Neuronal stem cell (in vitro differentiated cells): ENCODE results near the gene FSHR.

Source experiments
- DNase-seq: peaks from one replicate; pipeline ENCODE4 v3.0.0-alpha.2; 2013; ENCODE audit warnings: low spot score
- H2AFZ ChIP-seq: one replicate; pipeline ENCODE4 v1.6.1; 2013; ENCODE audit warnings: mild to moderate bottlenecking, low read length, inconsistent platforms
- H2AK5ac ChIP-seq: 2 replicates; pipeline ENCODE4 v1.6.1; 2013; ENCODE audit warnings: low read depth, mild to moderate bottlenecking, inconsistent platforms, low read length, moderate library complexity, mixed read lengths
- H2BK120ac ChIP-seq: 2 replicates; pipeline ENCODE4 v1.6.1; 2013; ENCODE audit warnings: low read depth, mild to moderate bottlenecking, inconsistent platforms, low read length, moderate library complexity, mixed read lengths
- H2BK12ac ChIP-seq: one replicate; pipeline ENCODE4 v1.6.1; 2013; ENCODE audit warnings: low read length, inconsistent platforms
- H2BK15ac ChIP-seq: 2 replicates; pipeline ENCODE4 v1.6.1; 2013; ENCODE audit warnings: mild to moderate bottlenecking, low read length, inconsistent platforms, mixed read lengths
- H2BK5ac ChIP-seq: one replicate; pipeline ENCODE4 v1.6.1; 2013; ENCODE audit warnings: inconsistent platforms, mild to moderate bottlenecking, low read length, moderate library complexity
- H3K14ac ChIP-seq: one replicate; pipeline ENCODE4 v1.6.1; 2013; ENCODE audit warnings: low read length, inconsistent platforms
- H3K18ac ChIP-seq: 2 replicates; pipeline ENCODE4 v1.6.1; 2013; ENCODE audit warnings: low read length, inconsistent platforms
- H3K23ac ChIP-seq: 2 replicates; pipeline ENCODE4 v1.6.1; 2013; ENCODE audit warnings: low read depth, mild to moderate bottlenecking, mixed read lengths, low read length, inconsistent platforms; ENCODE audit not compliant: poor library complexity
- H3K27ac ChIP-seq: replicated peaks from 3 replicates; pipeline ENCODE4 v1.5.1; 2013; ENCODE audit warnings: low read length, inconsistent platforms
- H3K27me3 ChIP-seq, 3 experiments: 2 replicates each; pipeline ENCODE4 v1.6.1; 2013; ENCODE audit warnings: low read length in 3 of 3, mild to moderate bottlenecking in 2 of 3, inconsistent platforms in 1 of 3, low read depth in 1 of 3, mixed read lengths in 1 of 3, moderate library complexity in 1 of 3; ENCODE audit not compliant: control insufficient read depth in 3 of 3, insufficient read depth in 3 of 3
- H3K36me3 ChIP-seq, 2 donors: replicated peaks in 1 of 2; 2 replicates each; pipeline ENCODE4 v1.6.1; 2013; ENCODE audit warnings: low read length in 2 of 2; ENCODE audit not compliant: control insufficient read depth in 2 of 2, insufficient read depth in 2 of 2
- H3K4ac ChIP-seq: 2 replicates; pipeline ENCODE4 v1.6.1; 2013; ENCODE audit warnings: inconsistent platforms, mild to moderate bottlenecking, low read length, moderate library complexity
- H3K4me1 ChIP-seq, 2 donors: 1 replicate in 1 of 2; 2 replicates in 1 of 2; pipeline ENCODE4 v1.6.1; 2013; ENCODE audit warnings: low read length in 2 of 2, low read depth in 1 of 2; ENCODE audit not compliant: control insufficient read depth in 2 of 2, insufficient read depth in 1 of 2
- H3K4me2 ChIP-seq: one replicate; pipeline ENCODE4 v1.6.1; 2013; ENCODE audit warnings: mild to moderate bottlenecking, low read length, inconsistent platforms; ENCODE audit not compliant: insufficient read depth, poor library complexity, severe bottlenecking
- H3K4me3 ChIP-seq, 2 donors: 2 replicates each; pipeline ENCODE4 v1.5.1; 2013; ENCODE audit warnings: low read length in 2 of 2, mild to moderate bottlenecking in 2 of 2, inconsistent platforms in 1 of 2, moderate library complexity in 1 of 2
- H3K79me1 ChIP-seq: one replicate; pipeline ENCODE4 v1.6.1; 2013; ENCODE audit warnings: low read depth, mild to moderate bottlenecking, inconsistent platforms, low read length, moderate library complexity
- H3K9ac ChIP-seq: one replicate; pipeline ENCODE4 v1.6.1; 2013; ENCODE audit warnings: mild to moderate bottlenecking, low read depth, low read length, inconsistent platforms; ENCODE audit not compliant: poor library complexity
- H3K9me3 ChIP-seq, 2 donors: replicated peaks in 1 of 2; 2 replicates each; pipeline versions ENCODE3 to v1.6.1; 2013; ENCODE audit warnings: low read length in 2 of 2, mild to moderate bottlenecking in 2 of 2, inconsistent platforms in 1 of 2, low read depth in 1 of 2, mixed read lengths in 1 of 2, moderate library complexity in 1 of 2; ENCODE audit not compliant: control insufficient read depth in 2 of 2, insufficient read depth in 1 of 2
- H4K8ac ChIP-seq: one replicate; pipeline ENCODE4 v1.6.1; 2013; ENCODE audit warnings: low read depth, mild to moderate bottlenecking, inconsistent platforms, low read length, moderate library complexity
- H4K91ac ChIP-seq: one replicate; pipeline ENCODE4 v1.6.1; 2013; ENCODE audit warnings: low read length, low read depth, mild to moderate bottlenecking, inconsistent platforms; ENCODE audit not compliant: poor library complexity
- WGBS, 2 donors: extraction: QIAGEN DNeasy Blood & Tissue Kit; methylation state at CpG; one replicate each; pipeline ENCODE4 v1.1.7; 2013; ENCODE audit warnings: missing lambda C conversion rate in 2 of 2, mixed read lengths in 1 of 2; ENCODE audit not compliant: insufficient read length in 2 of 2, insufficient replicate concordance in 1 of 2; ENCODE audit errors: extremely low coverage in 2 of 2; 5-methylcytosine and 5-hydroxymethylcytosine counted together

The FSHR gene

GRCh38 chr2:49000695-49001094, 153.6 kb downstream of the FSHR start:
- H2BK120ac ChIP-seq: no peak overlapping the region
- no peaks in the 10 kb centered on the region for H3K9me3 ChIP-seq
- no peak overlapping the region for H4K8ac ChIP-seq
- no peak for DNase-seq
- H2AFZ ChIP-seq: no peak overlapping the region
- H3K27ac ChIP-seq: no peak overlapping the region
- no peak overlapping the region for H2BK5ac ChIP-seq
- no peak overlapping the region for H3K9ac ChIP-seq
- no peak overlapping the region for H2BK15ac ChIP-seq
- no peaks in the 10 kb centered on the region for H3K27me3 ChIP-seq
- no peak overlapping the region for H3K14ac ChIP-seq
- H3K4me3 ChIP-seq: no peak overlapping the region
- no peak overlapping the region for H2AK5ac ChIP-seq
- no peaks in the 10 kb centered on the region for H3K4me1 ChIP-seq
- no peak overlapping the region for H4K91ac ChIP-seq
- no peak overlapping the region for H3K4ac ChIP-seq
- H3K79me1 ChIP-seq: no peaks in the 10 kb centered on the region
- no peak overlapping the region for H3K18ac ChIP-seq
- H3K4me2 ChIP-seq: no peak overlapping the region
- H3K36me3 ChIP-seq: no peaks in the 10 kb centered on the region
- no peak overlapping the region for H3K23ac ChIP-seq
- H2BK12ac ChIP-seq: no peak overlapping the region

- no peaks in the 10 kb centered on the region for H3K36me3 ChIP-seq
- no peak overlapping the region for H4K8ac ChIP-seq
- no peak overlapping the region for H2AFZ ChIP-seq
- H3K14ac ChIP-seq: no peak overlapping the region
- DNase-seq: no peak
- H3K23ac ChIP-seq: no peak overlapping the region
- no peak overlapping the region for H2AK5ac ChIP-seq
- no peak overlapping the region for H3K4me3 ChIP-seq
- H3K18ac ChIP-seq: no peak overlapping the region
- whole genome bisulfite sequencing, 2 donors: no CpG with 5 or more reads among the region's 2 CpGs
- no peaks in the 10 kb centered on the region for H3K27me3 ChIP-seq
- H3K4me1 ChIP-seq: no peaks in the 10 kb centered on the region
- H2BK5ac ChIP-seq: no peak overlapping the region
- no peak overlapping the region for H2BK120ac ChIP-seq
- H2BK15ac ChIP-seq: no peak overlapping the region
- H3K79me1 ChIP-seq: no peaks in the 10 kb centered on the region
- no peaks in the 10 kb centered on the region for H3K9me3 ChIP-seq
- no peak overlapping the region for H3K9ac ChIP-seq
- H3K4me2 ChIP-seq: no peak overlapping the region
- no peak overlapping the region for H2BK12ac ChIP-seq
- no peak overlapping the region for H4K91ac ChIP-seq
- H3K27ac ChIP-seq: no peak overlapping the region
- H3K4ac ChIP-seq: no peak overlapping the region
These were observed 155.9 kb downstream of the FSHR start for GRCh38 chr2:48998449-48998848.

DNA sequence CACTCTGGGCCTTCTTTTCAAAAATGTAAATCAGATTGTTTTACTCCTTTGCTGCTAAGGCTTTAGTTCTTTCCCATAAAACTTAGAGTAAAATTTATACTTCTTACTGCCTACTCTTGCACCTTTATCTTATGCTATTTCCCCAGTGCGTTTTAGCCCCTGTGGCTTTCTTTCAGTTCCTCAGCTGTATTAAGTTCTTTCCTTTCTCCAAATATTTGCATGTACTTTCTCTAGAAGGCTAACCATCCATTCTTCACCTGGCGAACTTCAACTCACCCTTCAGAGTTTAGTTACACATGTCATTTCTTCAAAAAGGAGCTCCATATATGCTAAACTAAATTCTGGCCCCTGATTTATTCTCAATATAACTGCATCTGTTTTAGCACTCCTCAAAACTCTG, 160.7 kb downstream of the FSHR start:
- Histone ChIP-seq H2BK12ac (no peak overlapping the region), H3K36me3 (no peaks in the 10 kb centered on the region), H3K14ac (no peak overlapping the region), H2BK15ac (no peak overlapping the region), H4K91ac (no peak overlapping the region), H3K9me3 (no peaks in the 10 kb centered on the region), H2AK5ac (no peak overlapping the region), H2AFZ (no peak overlapping the region), H2BK120ac (no peak overlapping the region), H3K23ac (no peak overlapping the region), H3K79me1 (no peaks in the 10 kb centered on the region), H3K9ac (no peak overlapping the region), H3K4me1 (no peaks in the 10 kb centered on the region), H3K4me3 (no peak overlapping the region), H4K8ac (no peak overlapping the region), H3K4ac (no peak overlapping the region), H3K27ac (no peak overlapping the region), H3K4me2 (no peak overlapping the region), H2BK5ac (no peak overlapping the region), H3K18ac (no peak overlapping the region), H3K27me3 (no peaks in the 10 kb centered on the region)
- WGBS, 2 donors: no CpG with 5 or more reads among the region's 2 CpGs
- no peak for DNase-seq

DNA sequence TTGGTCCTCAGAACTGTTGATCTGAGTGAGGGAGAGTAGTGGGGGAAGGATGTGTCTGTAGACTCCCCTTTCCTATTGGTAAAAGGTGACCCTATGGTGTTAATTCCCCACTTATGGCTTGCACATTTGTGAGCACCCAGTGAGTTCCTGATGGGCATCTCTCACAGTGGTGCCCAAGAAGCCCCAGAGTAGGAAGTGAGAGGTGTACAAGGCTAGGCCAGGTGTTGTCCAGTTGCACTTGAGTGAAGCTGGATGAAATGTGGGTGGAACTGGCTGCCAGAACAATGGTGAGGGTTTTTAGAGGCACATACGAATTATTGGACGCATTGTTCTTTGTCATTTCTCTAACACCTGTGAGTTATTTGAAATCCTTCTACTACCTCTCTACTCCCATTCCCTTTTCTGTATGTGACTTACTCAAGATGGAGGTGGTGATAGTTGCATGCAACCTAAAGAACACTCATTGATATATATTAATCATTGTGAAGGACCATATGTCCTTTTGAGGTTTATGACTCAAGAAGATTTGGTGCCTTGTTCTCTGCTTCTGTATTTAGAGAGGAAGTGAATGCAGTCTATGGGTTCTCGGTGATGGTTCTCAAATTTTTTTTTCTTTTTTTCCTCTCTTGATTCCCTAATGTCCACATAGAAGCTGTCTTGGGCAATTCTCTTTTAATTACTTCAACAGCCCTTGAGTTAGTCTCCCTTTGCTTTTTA, 162.7 kb downstream of the FSHR start:
- Histone ChIP-seq H3K27ac (no peak overlapping the region), H4K8ac (no peak overlapping the region), H3K9ac (no peak overlapping the region), H3K14ac (no peak overlapping the region), H3K36me3 (no peaks in the 10 kb centered on the region), H2BK12ac (no peak overlapping the region), H2AFZ (no peak overlapping the region), H3K4me3 (no peak overlapping the region), H2BK15ac (no peak overlapping the region), H3K27me3 (no peaks in the 10 kb centered on the region), H2BK5ac (no peak overlapping the region), H3K4ac (no peak overlapping the region), H4K91ac (no peak overlapping the region), H3K4me1 (no peaks in the 10 kb centered on the region), H3K23ac (no peak overlapping the region), H3K4me2 (no peak overlapping the region), H2BK120ac (no peak overlapping the region), H3K79me1 (no peaks in the 10 kb centered on the region), H3K9me3 (no peaks in the 10 kb centered on the region), H2AK5ac (no peak overlapping the region), H3K18ac (no peak overlapping the region)
- DNase-seq: no peak
- no CpG with 5 or more reads among the region's 3 CpGs for WGBS, 2 donors
